ENCODE measurements around the gene PLA2G15.

- TF ChIP-seq TAF1 (IDR thresholded peaks at IDR 0.05; ENCODE audit: borderline replicate concordance, low read depth, low read length), result no peak
- TF ChIP-seq FOXM1 (IDR thresholded peaks at IDR 0.05; ENCODE audit: low read depth), result no peak
- TF ChIP-seq CTCF (IDR thresholded peaks at IDR 0.05), result no peak
- no peak for TF ChIP-seq JUND (IDR thresholded peaks at IDR 0.05)
- no peak for TF ChIP-seq EP300 (IDR thresholded peaks at IDR 0.05; ENCODE audit: borderline replicate concordance in 1 of 2, low read depth in 1 of 2, low read length in 1 of 2)
- no peak for TF ChIP-seq GATA2 (CRISPR knock-in tag; IDR thresholded peaks at IDR 0.05)
- no peak for TF ChIP-seq EZH2phosphoT487 (IDR thresholded peaks at IDR 0.05; ENCODE audit: borderline replicate concordance, low read depth)
- no peak for TF ChIP-seq SIN3A (IDR thresholded peaks at IDR 0.05; ENCODE audit: borderline replicate concordance, low read depth, low read length)
- no peak for TF ChIP-seq REST (IDR thresholded peaks at IDR 0.05; ENCODE audit: low read depth, low read length)
Measured at GRCh38 chr16:68252383-68252782, 7.2 kb downstream of the PLA2G15 start.
